ENCODE results near the gene MTA1. TPM values are rescaled to one million over a fixed set of nuclear protein-coding genes. Genes with fewer than 3 reads are reported as not detected.

MTA1 gene
- total and polyA plus RNA-seq, 2 of the 8 experiments (the other 6 are each of a cell fraction or from before 2014, with no cell fraction given), result 73.9 to 221 TPM

- no peak overlapping the region for H3K27ac ChIP-seq (ENCODE audit: low read depth, low read length)
- no peaks in the 10 kb centered on the region; a peak in 1 of 4 replicates for H3K79me2 ChIP-seq (ENCODE audit: control insufficient read depth in 1 of 2, insufficient read depth in 2 of 2, low read length in 2 of 2)
- DNase-seq (ENCODE audit: low read depth in 1 of 2, low spot score in 2 of 2), result no peak
- H3K9me3 ChIP-seq (ENCODE audit: insufficient read depth in 2 of 2, low read depth in 1 of 2, low read length in 1 of 2), result no peaks in the 10 kb centered on the region
- CTCF ChIA-PET (ENCODE audit: partially characterized antibody), result interaction anchor here (0.8 to 5.3 kb wide), 6 partner anchors 11 to 65 kb away, joined by 3 to 27 read pairs (median 6); no protein-coding TSS in a partner anchor
- peaks cover 11 to 40% of the 10 kb centered on the region in 2 experiments for H4K20me1 ChIP-seq (replicated peaks in 1 of 2; ENCODE audit: control insufficient read depth in 1 of 2, insufficient read depth in 2 of 2, low read length in 2 of 2)
- H2BK20ac ChIP-seq (ENCODE audit: low read length), result no peak overlapping the region
- POLR2A ChIA-PET (ENCODE audit: partially characterized antibody), result interaction anchor here (0.7 to 4.2 kb wide), 3 partner anchors 10 to 83 kb away, joined by 3 to 21 read pairs (median 3); no protein-coding TSS in a partner anchor
- no peak overlapping the region for H4K8ac ChIP-seq (ENCODE audit: extremely low read depth, insufficient read depth, low read length)
- no peaks in the 10 kb centered on the region for H3K79me1 ChIP-seq (ENCODE audit: low read depth, low read length)
- FAIRE-seq, result no peak
- no peak overlapping the region for H3K18ac ChIP-seq (ENCODE audit: extremely low read depth, low read length)
- no peak overlapping the region for H3K4me2 ChIP-seq (ENCODE audit: insufficient read depth in 1 of 2, low read depth in 2 of 2, low read length in 2 of 2)
- H2AK5ac ChIP-seq (ENCODE audit: low read depth, low read length), result no peak overlapping the region
- H3K56ac ChIP-seq (replicated peaks; ENCODE audit: insufficient read length, low read depth, low read length), result no peak overlapping the region
- peaks cover 11 to 67% (median 32%) of the 10 kb centered on the region in 4 experiments; a peak in 7 of 8 replicates for H3K36me3 ChIP-seq (ENCODE audit: control insufficient read depth in 2 of 4, insufficient read depth in 4 of 4, low read length in 3 of 4)
- 0 out of 7 replicates have a peak, but pooled peaks cover 0 to under 1% (median 0%) of the 10 kb centered on the region in 4 experiments for H3K27me3 ChIP-seq (replicated peaks in 1 of 4; ENCODE audit: control insufficient read depth in 3 of 4, extremely low read depth in 1 of 4, insufficient read depth in 3 of 4, low read length in 3 of 4)
- no peak overlapping the region for H3K4me3 ChIP-seq (ENCODE audit: extremely low read depth in 1 of 4, insufficient read depth in 2 of 4, low read depth in 3 of 4, low read length in 4 of 4)
- H4K5ac ChIP-seq (ENCODE audit: insufficient read length, low read depth, low read length), result no peak overlapping the region
- H2BK120ac ChIP-seq (replicated peaks; ENCODE audit: low read depth, low read length), result no peak overlapping the region
- H3K4ac ChIP-seq (replicated peaks; ENCODE audit: insufficient read length, low read depth, low read length), result no peak overlapping the region
- no peak overlapping the region for H3K23ac ChIP-seq (ENCODE audit: insufficient read length)
- H2BK5ac ChIP-seq (ENCODE audit: low read depth, low read length), result no peak overlapping the region
- H2AFZ ChIP-seq (ENCODE audit: low read length), result no peak overlapping the region
- no peak overlapping the region for H3K14ac ChIP-seq (ENCODE audit: insufficient read length)
- H3K9ac ChIP-seq (replicated peaks in 1 of 4; ENCODE audit: extremely low read depth in 1 of 4, low read depth in 3 of 4, low read length in 3 of 4), result no peak overlapping the region
- H3K4me1 ChIP-seq (replicated peaks in 1 of 4; ENCODE audit: control insufficient read depth in 3 of 4, insufficient read depth in 4 of 4, low read length in 3 of 4), result peaks cover 0 to 9% (median 1%) of the 10 kb centered on the region in 4 experiments; a peak in 3 of 7 replicates
- no peak overlapping the region for H2BK15ac ChIP-seq (ENCODE audit: low read length)
- no peak overlapping the region for H4K91ac ChIP-seq (replicated peaks; ENCODE audit: insufficient read length, low read length)
- 93% methylated on average over 20 of the region's 20 CpGs; no CpG with 5 or more reads in 1 of the 2 experiments for WGBS, 2 experiments (ENCODE audit: extremely low coverage in 1 of 2, insufficient coverage in 1 of 2, insufficient read length in 1 of 2, insufficient replicate concordance in 2 of 2, low coverage in 1 of 2, low lambda C conversion rate in 2 of 2, missing lambda C conversion rate in 1 of 2)
- H2BK12ac ChIP-seq (ENCODE audit: low read depth, low read length), result no peak overlapping the region
- no peaks in the 10 kb centered on the region for H3K23me2 ChIP-seq (ENCODE audit: low read depth, low read length)
- no peak for TF ChIP-seq POU5F1 (IDR thresholded peaks at IDR 0.05; ENCODE audit: low read depth, low read length)
- TF ChIP-seq KDM4A (IDR thresholded peaks at IDR 0.05; ENCODE audit: low read depth, low read length, severe bottlenecking), result no peak
- TF ChIP-seq CBX8 (IDR thresholded peaks at IDR 0.05; ENCODE audit: borderline replicate concordance, low read depth, low read length), result no peak
- TF ChIP-seq EZH2 (IDR thresholded peaks at IDR 0.05; ENCODE audit: low read depth, low read length, severe bottlenecking), result no peak
- TF ChIP-seq SAP30 (IDR thresholded peaks at IDR 0.05; ENCODE audit: insufficient read depth, insufficient replicate concordance, low read length), result no peak
- TF ChIP-seq RXRA (IDR thresholded peaks at IDR 0.05; ENCODE audit: insufficient read depth, low read depth, low read length), result no peak
- no peak for TF ChIP-seq JUN (IDR thresholded peaks at IDR 0.05; ENCODE audit: low read depth, low read length)
These were observed 47.8 kb downstream of the MTA1 start for GRCh38 chr14:105467249-105467941.

Data from H1 (cell line).